GM18511 (cell line): ENCODE data around the gene LRG1.
"Not testable (repeated sequence)": the region's sequence is repeated elsewhere in the genome, so short reads cannot be mapped to it uniquely, and the experiment has no call there.

Source experiments
- ATAC-seq: cut with Tn5 transposase; IDR thresholded peaks from one replicate; pipeline ENCODE4 v1.9.1; 2021; ENCODE audit warnings: mild to moderate bottlenecking, moderate library complexity; ENCODE audit not compliant: unreplicated experiment

Gene LRG1

GRCh38 chr19:4576016-4576933 lies 36.4 kb upstream of the LRG1 start:
- ATAC-seq = no peak

GRCh38 chr19:4575267-4576015 lies 35.6 kb upstream of the LRG1 start:
- ATAC-seq = no peak

GRCh38 chr19:4573682-4574081 lies 33.8 kb upstream of the LRG1 start:
- ATAC-seq = no peak

GRCh38 chr19:4571305-4571917 lies 31.6 kb upstream of the LRG1 start:
- no peak for ATAC-seq

- no peak for ATAC-seq
Observed at GRCh38 chr19:4570916-4571304, 31.1 kb upstream of the LRG1 start.

- ATAC-seq = no peak
Observed at GRCh38 chr19:4570402-4570801, 30.6 kb upstream of the LRG1 start.

- ATAC-seq = no peak
Observed at GRCh38 chr19:4568886-4569285, 29.1 kb upstream of the LRG1 start.

- ATAC-seq = no peak
Observed at GRCh38 chr19:4567584-4568071, 27.8 kb upstream of the LRG1 start.

- ATAC-seq = no peak
Observed at GRCh38 chr19:4566402-4567051, 26.7 kb upstream of the LRG1 start.

- not testable (repeated sequence) for ATAC-seq
Observed at GRCh38 chr19:4563562-4563961, 23.7 kb upstream of the LRG1 start.

GRCh38 chr19:4562085-4562484 lies 22.2 kb upstream of the LRG1 start:
- not testable (repeated sequence) for ATAC-seq

GRCh38 chr19:4559569-4559968 lies 19.7 kb upstream of the LRG1 start, which contains the start of gene SEMA6B:
SEMA6B (minus strand) TSS chr19:4559684; CDS start chr19:4558457, 1,227 bp downstream.
- ATAC-seq = no peak

- ATAC-seq = no peak
Observed at GRCh38 chr19:4557971-4558941, 18.4 kb upstream of the LRG1 start.

- ATAC-seq = no peak
Observed at GRCh38 chr19:4557144-4557970, 17.5 kb upstream of the LRG1 start.

GRCh38 chr19:4556597-4557127 lies 16.8 kb upstream of the LRG1 start:
- ATAC-seq = no peak

- no peak for ATAC-seq
Observed at GRCh38 chr19:4555657-4556561, 16.1 kb upstream of the LRG1 start.

- ATAC-seq = no peak
Observed at GRCh38 chr19:4554717-4555116, 14.9 kb upstream of the LRG1 start.
